22Rv1 (cell line): ENCODE data around the gene GATA5.

ENCODE experiments used
- H3K27ac ChIP-seq: fragments of 450-650 bp; 2 replicates; pipeline ENCODE4 v1.5.1; 2017
- CTCF ChIP-seq: fragments of 450-650 bp; IDR thresholded peaks from 2 replicates; pipeline ENCODE4 v1.5.1; 2017; ENCODE audit warnings: mild to moderate bottlenecking
- ZFX ChIP-seq: fragments of 450-650 bp; IDR thresholded peaks from 2 replicates; pipeline ENCODE4 v1.6.1; 2017; ENCODE audit warnings: antibody characterized with exemption, borderline replicate concordance

Gene GATA5

GRCh38 chr20:62461834-62462233 lies 14.0 kb downstream of the GATA5 start:
- H3K27ac ChIP-seq: no peak overlapping the region
- TF ChIP-seq ZFX (no peak), CTCF (no peak)

- H3K27ac ChIP-seq: no peak overlapping the region
These were observed 14.6 kb downstream of the GATA5 start for GRCh38 chr20:62461157-62461556.

GRCh38 chr20:62460678-62461077 lies 15.1 kb downstream of the GATA5 start:
- no peak overlapping the region for H3K27ac ChIP-seq
- TF ChIP-seq CTCF: no peak
- no peak for TF ChIP-seq ZFX

More at GRCh38 chr20:62461157-62461556, 14.6 kb downstream of the GATA5 start:
- TF ChIP-seq CTCF (no peak), ZFX (no peak)

GRCh38 chr20:62459488-62459887 lies 16.3 kb downstream of the GATA5 start:
- TF ChIP-seq ZFX: no peak
- TF ChIP-seq CTCF: no peak

GRCh38 chr20:62458275-62459251 lies 17.2 kb downstream of the GATA5 start:
- H3K27ac ChIP-seq: no peak overlapping the region
- TF ChIP-seq CTCF: no peak
- TF ChIP-seq ZFX: no peak

More at GRCh38 chr20:62459488-62459887, 16.3 kb downstream of the GATA5 start:
- H3K27ac ChIP-seq: no peak overlapping the region

- no peak overlapping the region for H3K27ac ChIP-seq
- TF ChIP-seq CTCF (no peak), ZFX (no peak)
These were observed 18.0 kb downstream of the GATA5 start for GRCh38 chr20:62457831-62458230.

- TF ChIP-seq ZFX: no peak
- no peak for TF ChIP-seq CTCF
- no peak overlapping the region for H3K27ac ChIP-seq
These were observed 18.7 kb downstream of the GATA5 start for GRCh38 chr20:62457098-62457497.
